A549 (cell line): ENCODE measurements around the gene PPP2R3A. TPM values are rescaled to one million over a fixed set of nuclear protein-coding genes. Genes with fewer than 3 reads are reported as not detected.

ENCODE experiments used
- ATAC-seq, 2 experiments: fragments of 200-7000 bp in 1 of 2; fragments of >200 bp in 1 of 2; cut with Nextera tagmentation in 1 of 2; cut with Tn5 transposase in 1 of 2; 3 replicates each; pipeline versions ENCODE4 v1.8.0 to v1.9.1; 2018 to 2020; ENCODE audit warnings: mild to moderate bottlenecking in 1 of 2, moderate library complexity in 1 of 2
- CTCF ChIA-PET: fragments of 300-600 bp; sonication (Branson Sonifier 250); formaldehyde crosslinking; extraction: SDS; loops from one replicate; lab custom pipeline; 2021; ENCODE audit warnings: antibody characterized with exemption, inconsistent platforms; lab: Yijun Ruan, JAX
- POLR2A ChIA-PET: fragments of 350-600 bp; formaldehyde crosslinking; extraction: SDS; loops from one replicate; lab custom pipeline; 2021; ENCODE audit warnings: antibody characterized with exemption, inconsistent platforms; lab: Yijun Ruan, JAX
- DNase-seq, 2 experiments: peaks; one replicate each; pipeline versions ENCODE4 v3.0.0 to v3.0.0-alpha.2; 2011 to 2016; ENCODE audit warnings: low read depth in 1 of 2, low spot score in 1 of 2
- FAIRE-seq: peaks from 2 replicates; lab custom pipeline; 2011; peaks lifted over from hg19 to GRCh38; lab: Jason Lieb, UNC
- H3K27ac ChIP-seq, 2 experiments: fragments of >200 bp; sonication (Bioruptor Twin); formaldehyde crosslinking; 3 replicates each; pipeline ENCODE4 v1.5.1; 2016 to 2017
- H3K4me1 ChIP-seq: fragments of >200 bp; sonication (Bioruptor Twin); formaldehyde crosslinking; 3 replicates; pipeline ENCODE4 v1.6.1; 2016
- H3K4me2 ChIP-seq: fragments of >200 bp; sonication (Bioruptor Twin); formaldehyde crosslinking; 3 replicates; pipeline ENCODE4 v1.6.1; 2016
- H3K4me3 ChIP-seq: fragments of >200 bp; sonication (Bioruptor Twin); formaldehyde crosslinking; 3 replicates; pipeline ENCODE4 v1.5.1; 2016
- H3K9me3 ChIP-seq: fragments of >200 bp; sonication (Bioruptor Twin); formaldehyde crosslinking; 3 replicates; pipeline ENCODE4 v1.6.1; 2016
- BHLHE40 ChIP-seq: IDR thresholded peaks from 2 replicates; pipeline ENCODE4 v1.6.1; 2012; ENCODE audit warnings: low read depth, low read length, inconsistent platforms
- CBX2 ChIP-seq: fragments of 200-600 bp; sonication (generic); IDR thresholded peaks from 2 replicates; pipeline ENCODE4 v1.6.1; 2016; ENCODE audit warnings: low read depth, mild to moderate bottlenecking, borderline replicate concordance
- CBX8 ChIP-seq: fragments of 200-600 bp; sonication (generic); IDR thresholded peaks from 2 replicates; pipeline ENCODE4 v1.6.1; 2016
- CEBPB ChIP-seq, 2 experiments: fragments of >200 bp in 1 of 2; sonication (Bioruptor Twin) in 1 of 2; formaldehyde crosslinking in 1 of 2; IDR thresholded peaks; 2 replicates each; pipeline ENCODE4 v1.6.1; 2012 to 2016
- CHD2 ChIP-seq: fragments of 150-350 bp; IDR thresholded peaks from 2 replicates; pipeline ENCODE4 v1.6.1; 2014; ENCODE audit warnings: low read length; ENCODE audit not compliant: partially characterized antibody
- EHMT2 ChIP-seq: fragments of 200-600 bp; sonication (generic); IDR thresholded peaks from 2 replicates; pipeline ENCODE4 v1.6.1; 2016; ENCODE audit warnings: antibody characterized with exemption, low read depth, mild to moderate bottlenecking, moderate library complexity
- EP300 ChIP-seq, 2 experiments: fragments of >200 bp; sonication (Bioruptor Twin); formaldehyde crosslinking; IDR thresholded peaks; 2 replicates in 1 of 2; 3 replicates in 1 of 2; pipeline ENCODE4 v1.6.1; 2016 to 2017
- FOSB ChIP-seq: fragments of 250-450 bp; sonication (Bioruptor Pico); IDR thresholded peaks from 2 replicates; pipeline ENCODE4 v1.5.0; 2020; ENCODE audit warnings: mild to moderate bottlenecking, moderate library complexity
- FOSL2 ChIP-seq, 2 experiments: fragments of 450-650 bp in 1 of 2; fragments of >200 bp in 1 of 2; sonication (Bioruptor Twin) in 1 of 2; formaldehyde crosslinking; IDR thresholded peaks; 2 replicates each; pipeline versions ENCODE4 v1.5.0 to v1.6.1; 2016 to 2020; ENCODE audit warnings: mild to moderate bottlenecking in 1 of 2, moderate library complexity in 1 of 2
- FOXS1 ChIP-seq: fragments of 250-450 bp; sonication (Bioruptor Pico); IDR thresholded peaks from 2 replicates; pipeline ENCODE4 v1.5.0; 2020; ENCODE audit warnings: mild to moderate bottlenecking, moderate library complexity
- HES2 ChIP-seq: fragments of >200 bp; sonication (Bioruptor Twin); formaldehyde crosslinking; IDR thresholded peaks from 2 replicates; pipeline ENCODE4 v1.6.1; 2016
- JUNB ChIP-seq: fragments of >200 bp; sonication (Bioruptor Twin); formaldehyde crosslinking; IDR thresholded peaks from 2 replicates; pipeline ENCODE4 v1.6.1; 2016
- KDM1A ChIP-seq: fragments of 200-600 bp; sonication (generic); IDR thresholded peaks from 2 replicates; pipeline ENCODE4 v1.6.1; 2016; ENCODE audit warnings: low read depth, mild to moderate bottlenecking
- KDM5A ChIP-seq: fragments of 200-600 bp; sonication (generic); IDR thresholded peaks from 2 replicates; pipeline ENCODE4 v1.6.1; 2016; ENCODE audit warnings: antibody characterized with exemption, mild to moderate bottlenecking
- MAZ ChIP-seq: fragments of 150-350 bp; IDR thresholded peaks from 2 replicates; pipeline ENCODE4 v1.6.1; 2014; ENCODE audit warnings: antibody characterized with exemption, low read depth, low read length, borderline replicate concordance
- MYC ChIP-seq: IDR thresholded peaks from 2 replicates; pipeline ENCODE4 v1.6.1; 2012; ENCODE audit warnings: mild to moderate bottlenecking, inconsistent platforms, low read length, improper control_type of control experiment, borderline replicate concordance
- NPAS2 ChIP-seq: fragments of 250-450 bp; sonication (Bioruptor Pico); IDR thresholded peaks from 2 replicates; pipeline ENCODE4 v1.8.0; 2022; ENCODE audit warnings: mild to moderate bottlenecking, moderate library complexity, borderline replicate concordance
- PHF8 ChIP-seq: fragments of 200-600 bp; sonication (generic); IDR thresholded peaks from 2 replicates; pipeline ENCODE4 v1.6.1; 2016; ENCODE audit warnings: low read depth, mild to moderate bottlenecking, antibody characterized with exemption, moderate library complexity, borderline replicate concordance
- RAD21 ChIP-seq, 2 experiments: fragments of >200 bp in 1 of 2; sonication (Bioruptor Twin) in 1 of 2; formaldehyde crosslinking in 1 of 2; IDR thresholded peaks in 1 of 2; conservative IDR thresholded peaks in 1 of 2; 2 replicates in 1 of 2; 3 replicates in 1 of 2; pipeline ENCODE4 v1.6.1; 2012 to 2018; ENCODE audit warnings: inconsistent platforms in 1 of 2
- RFX5 ChIP-seq: fragments of 450-650 bp; IDR thresholded peaks from 2 replicates; pipeline ENCODE4 v1.7.1; 2014; ENCODE audit warnings: antibody characterized with exemption, mild to moderate bottlenecking, moderate library complexity
- SMC3 ChIP-seq: fragments of >200 bp; sonication (Bioruptor Twin); formaldehyde crosslinking; IDR thresholded peaks from 3 replicates; pipeline ENCODE4 v1.6.1; 2018; ENCODE audit warnings: inconsistent platforms
- SREBF2 ChIP-seq: fragments of 450-650 bp; IDR thresholded peaks from 2 replicates; pipeline ENCODE4 v1.6.1; 2014; ENCODE audit warnings: mild to moderate bottlenecking, moderate library complexity
- ZNF302 ChIP-seq: fragments of 250-450 bp; sonication (Bioruptor Pico); IDR thresholded peaks from 2 replicates; pipeline ENCODE4 v1.9.0; 2021; ENCODE audit warnings: inconsistent platforms, mild to moderate bottlenecking, moderate library complexity
- WGBS: methylation state at CpG from one replicate; pipeline ENCODE4 v1.1.6; 2017; ENCODE audit errors: missing lambda C conversion rate; 5-methylcytosine and 5-hydroxymethylcytosine counted together
- polyA plus RNA-seq, 4 experiments: library from polyadenylated mRNA; depleted of rRNA in 3 of 4; stranded (reverse); fragments of >200 nt; fragmentation: RNase III in 1 of 4; extraction: RNeasy Plus Mini Kit Qiagen cat#74134 plus additional on column Dnase treatment in 1 of 4; gene quantifications; 2 replicates in 3 of 4; 3 replicates in 1 of 4; pipeline ENCODE4 v1.2.3, GENCODE V29; 2011 to 2017
- TF ChIP-seq, protein P1 (sequence below): fragments of >200 bp; sonication (Bioruptor Twin); formaldehyde crosslinking; IDR thresholded peaks from 3 replicates; pipeline ENCODE4 v1.5.1; 2016
- TF ChIP-seq, protein P2 (sequence below): IDR thresholded peaks from 2 replicates; pipeline ENCODE4 v1.6.1; 2012
- TF ChIP-seq, protein P3 (sequence below): fragments of 450-650 bp; IDR thresholded peaks from 2 replicates; pipeline ENCODE4 v1.6.1; 2014; ENCODE audit warnings: antibody characterized with exemption
- TF ChIP-seq, protein P4 (sequence below): fragments of 250-450 bp; sonication (Bioruptor Pico); IDR thresholded peaks from 2 replicates; pipeline ENCODE4 v1.5.0; 2021; ENCODE audit warnings: mild to moderate bottlenecking, moderate library complexity, borderline replicate concordance

The PPP2R3A gene
- polyA plus RNA-seq, 2 of the 4 experiments (the other 2 are of a cell fraction) = 1.9 to 3.2 TPM

GRCh38 chr3:136048068-136048467, 82.5 kb downstream of the PPP2R3A start:
- Histone ChIP-seq H3K4me1 (no peaks in the 10 kb centered on the region), H3K4me2 (no peak overlapping the region), H3K27ac (no peak overlapping the region), H3K4me3 (no peak overlapping the region), H3K9me3 (no peaks in the 10 kb centered on the region)
- TF ChIP-seq FOSL2 (IDR thresholded peaks at IDR 0.05) (no peak), FOSL2 (CRISPR knock-in tag; IDR thresholded peaks at IDR 0.05) (no peak), JUNB (no peak), HES2 (no peak), KDM5A (no peak), ZNF302 (CRISPR knock-in tag) (no peak), CEBPB (IDR thresholded peaks at IDR 0.05) (no peak), RFX5 (no peak), EP300 (IDR thresholded peaks at IDR 0.05) (no peak), PHF8 (no peak), NPAS2 (CRISPR knock-in tag) (no peak), CBX8 (no peak), SREBF2 (no peak), CHD2 (no peak), FOXS1 (no peak), KDM1A (no peak), FOSB (CRISPR knock-in tag) (no peak)
- TF ChIP-seq, protein P1, sequence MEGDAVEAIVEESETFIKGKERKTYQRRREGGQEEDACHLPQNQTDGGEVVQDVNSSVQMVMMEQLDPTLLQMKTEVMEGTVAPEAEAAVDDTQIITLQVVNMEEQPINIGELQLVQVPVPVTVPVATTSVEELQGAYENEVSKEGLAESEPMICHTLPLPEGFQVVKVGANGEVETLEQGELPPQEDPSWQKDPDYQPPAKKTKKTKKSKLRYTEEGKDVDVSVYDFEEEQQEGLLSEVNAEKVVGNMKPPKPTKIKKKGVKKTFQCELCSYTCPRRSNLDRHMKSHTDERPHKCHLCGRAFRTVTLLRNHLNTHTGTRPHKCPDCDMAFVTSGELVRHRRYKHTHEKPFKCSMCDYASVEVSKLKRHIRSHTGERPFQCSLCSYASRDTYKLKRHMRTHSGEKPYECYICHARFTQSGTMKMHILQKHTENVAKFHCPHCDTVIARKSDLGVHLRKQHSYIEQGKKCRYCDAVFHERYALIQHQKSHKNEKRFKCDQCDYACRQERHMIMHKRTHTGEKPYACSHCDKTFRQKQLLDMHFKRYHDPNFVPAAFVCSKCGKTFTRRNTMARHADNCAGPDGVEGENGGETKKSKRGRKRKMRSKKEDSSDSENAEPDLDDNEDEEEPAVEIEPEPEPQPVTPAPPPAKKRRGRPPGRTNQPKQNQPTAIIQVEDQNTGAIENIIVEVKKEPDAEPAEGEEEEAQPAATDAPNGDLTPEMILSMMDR = no peak
- TF ChIP-seq, protein P2, sequence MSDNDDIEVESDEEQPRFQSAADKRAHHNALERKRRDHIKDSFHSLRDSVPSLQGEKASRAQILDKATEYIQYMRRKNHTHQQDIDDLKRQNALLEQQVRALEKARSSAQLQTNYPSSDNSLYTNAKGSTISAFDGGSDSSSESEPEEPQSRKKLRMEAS = no peak
- no peak for DNase-seq
- ChIA-PET CTCF (interaction anchor here (0.6 kb wide), 1 partner anchor 130 kb away, joined by 3 read pairs; no protein-coding TSS in a partner anchor), POLR2A (no interaction called here)
- no peak for FAIRE-seq
- 92% methylated on average over 7 of the region's 7 CpGs for WGBS
- no peak for ATAC-seq

DNA sequence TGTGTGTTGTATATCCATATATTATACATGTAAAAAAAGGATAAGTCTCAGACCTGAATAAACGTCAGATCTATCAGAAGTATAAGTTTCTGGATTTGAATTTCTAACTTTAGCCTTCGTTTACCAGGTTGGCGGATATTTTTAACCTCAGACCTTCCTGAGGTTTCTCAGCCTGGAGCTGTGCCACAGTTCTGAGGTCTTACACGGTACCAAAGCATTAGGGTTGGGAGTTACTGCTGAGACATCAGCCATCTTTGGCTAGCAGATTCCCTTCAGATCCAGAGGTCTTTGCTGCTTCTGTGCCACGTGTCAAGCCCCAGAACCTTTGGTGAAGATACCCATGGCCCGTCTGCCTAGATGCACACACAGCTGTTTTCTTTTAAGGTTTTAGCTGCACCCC, 84.7 kb downstream of the PPP2R3A start:
- ChIA-PET POLR2A (no interaction called here), CTCF (interaction anchor here (0.8 kb wide), 1 partner anchor 25 kb away, joined by 3 read pairs; no protein-coding TSS in a partner anchor)
- DNase-seq = no peak
- WGBS = 55% methylated on average over 6 of the region's 6 CpGs
- H3K4me3 ChIP-seq = no peak overlapping the region
- no peaks in the 10 kb centered on the region for H3K9me3 ChIP-seq
- no peaks in the 10 kb centered on the region for H3K4me1 ChIP-seq
- FAIRE-seq = no peak
- H3K4me2 ChIP-seq = no peak overlapping the region
- ATAC-seq = no peak
- H3K27ac ChIP-seq = no peak overlapping the region
- TF ChIP-seq BHLHE40 (no peak), EHMT2 (no peak), RAD21 (conservative IDR thresholded peaks at IDR 0.05 in 1 of 2, IDR thresholded peaks at IDR 0.05 in 1 of 2) (no peak), CBX2 (no peak), MAZ (no peak), MYC (no peak), SREBF2 (no peak), SMC3 (no peak)
- TF ChIP-seq, protein P1 = no peak
- TF ChIP-seq, protein P3, sequence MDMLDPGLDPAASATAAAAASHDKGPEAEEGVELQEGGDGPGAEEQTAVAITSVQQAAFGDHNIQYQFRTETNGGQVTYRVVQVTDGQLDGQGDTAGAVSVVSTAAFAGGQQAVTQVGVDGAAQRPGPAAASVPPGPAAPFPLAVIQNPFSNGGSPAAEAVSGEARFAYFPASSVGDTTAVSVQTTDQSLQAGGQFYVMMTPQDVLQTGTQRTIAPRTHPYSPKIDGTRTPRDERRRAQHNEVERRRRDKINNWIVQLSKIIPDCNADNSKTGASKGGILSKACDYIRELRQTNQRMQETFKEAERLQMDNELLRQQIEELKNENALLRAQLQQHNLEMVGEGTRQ = no peak
- TF ChIP-seq, protein P4, sequence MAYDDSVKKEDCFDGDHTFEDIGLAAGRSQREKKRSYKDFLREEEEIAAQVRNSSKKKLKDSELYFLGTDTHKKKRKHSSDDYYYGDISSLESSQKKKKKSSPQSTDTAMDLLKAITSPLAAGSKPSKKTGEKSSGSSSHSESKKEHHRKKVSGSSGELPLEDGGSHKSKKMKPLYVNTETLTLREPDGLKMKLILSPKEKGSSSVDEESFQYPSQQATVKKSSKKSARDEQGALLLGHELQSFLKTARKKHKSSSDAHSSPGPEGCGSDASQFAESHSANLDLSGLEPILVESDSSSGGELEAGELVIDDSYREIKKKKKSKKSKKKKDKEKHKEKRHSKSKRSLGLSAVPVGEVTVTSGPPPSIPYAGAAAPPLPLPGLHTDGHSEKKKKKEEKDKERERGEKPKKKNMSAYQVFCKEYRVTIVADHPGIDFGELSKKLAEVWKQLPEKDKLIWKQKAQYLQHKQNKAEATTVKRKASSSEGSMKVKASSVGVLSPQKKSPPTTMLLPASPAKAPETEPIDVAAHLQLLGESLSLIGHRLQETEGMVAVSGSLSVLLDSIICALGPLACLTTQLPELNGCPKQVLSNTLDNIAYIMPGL (CRISPR knock-in tag) = no peak
